GM23338 (cell line): ENCODE results near the gene GUCA2A. TPM values are rescaled to one million over a fixed set of nuclear protein-coding genes. Genes with fewer than 3 reads are reported as not detected.

Experiments
- ATAC-seq: fragments of 200-7000 bp; cut with Tn5 transposase; 3 replicates; pipeline ENCODE4 v1.9.1; 2020
- DNase-seq: peaks from one replicate; pipeline ENCODE4 v3.0.0-alpha.2; 2015; ENCODE audit warnings: low spot score
- H2AFZ ChIP-seq: fragments of 200-600 bp; sonication (generic); 2 replicates; pipeline ENCODE4 v1.8.0; 2016; ENCODE audit warnings: antibody characterized with exemption, mild to moderate bottlenecking, moderate library complexity
- H3F3A ChIP-seq: fragments of 200-600 bp; sonication (generic); replicated peaks from 2 replicates; pipeline ENCODE4 v1.8.0; 2017; ENCODE audit warnings: antibody characterized with exemption, mixed run types, low read depth
- H3K27ac ChIP-seq: fragments of 200-600 bp; sonication (generic); 2 replicates; pipeline ENCODE4 v1.6.1; 2016; ENCODE audit warnings: low read depth
- H3K27me3 ChIP-seq: fragments of 200-600 bp; sonication (generic); 2 replicates; pipeline ENCODE4 v1.8.0; 2016; ENCODE audit warnings: mild to moderate bottlenecking, mixed run types, moderate library complexity; ENCODE audit not compliant: insufficient read depth
- H3K36me3 ChIP-seq: fragments of 200-600 bp; sonication (generic); 2 replicates; pipeline ENCODE4 v1.8.0; 2016; ENCODE audit warnings: mild to moderate bottlenecking; ENCODE audit not compliant: insufficient read depth
- H3K4me1 ChIP-seq: fragments of 200-600 bp; sonication (generic); 2 replicates; pipeline ENCODE4 v1.8.0; 2016; ENCODE audit warnings: mild to moderate bottlenecking, moderate library complexity; ENCODE audit not compliant: insufficient read depth
- H3K4me2 ChIP-seq: fragments of 200-600 bp; sonication (generic); 2 replicates; pipeline ENCODE4 v1.7.1; 2017; ENCODE audit warnings: mixed run types
- H3K4me3 ChIP-seq: fragments of 200-600 bp; sonication (generic); 2 replicates; pipeline ENCODE4 v1.6.1; 2016; ENCODE audit warnings: mixed run types
- H3K79me2 ChIP-seq: fragments of 200-600 bp; sonication (generic); replicated peaks from 2 replicates; pipeline ENCODE4 v1.8.0; 2017; ENCODE audit warnings: mild to moderate bottlenecking; ENCODE audit not compliant: insufficient read depth
- H3K9me2 ChIP-seq: fragments of 200-600 bp; sonication (generic); 2 replicates; pipeline ENCODE4 v1.8.0; 2017; ENCODE audit not compliant: insufficient read depth
- H4K20me1 ChIP-seq: fragments of 200-600 bp; sonication (generic); replicated peaks from 2 replicates; pipeline ENCODE4 v1.8.0; 2017; ENCODE audit warnings: mild to moderate bottlenecking; ENCODE audit not compliant: insufficient read depth
- H3K27ac Mint-ChIP-seq: 2 replicates; pipeline ENCODE4 v1.8.0; 2020; ENCODE audit warnings: inconsistent platforms, mild to moderate bottlenecking, moderate library complexity, mixed read lengths
- H3K27me3 Mint-ChIP-seq: 3 replicates; pipeline ENCODE4 v1.8.0; 2022; ENCODE audit warnings: low read depth, mild to moderate bottlenecking, moderate library complexity, mixed read lengths, inconsistent platforms; ENCODE audit not compliant: insufficient read depth, poor library complexity
- H3K36me3 Mint-ChIP-seq: 3 replicates; pipeline ENCODE4 v1.8.0; 2021; ENCODE audit warnings: low read depth, mild to moderate bottlenecking, inconsistent platforms, moderate library complexity, mixed read lengths
- H3K4me1 Mint-ChIP-seq: 3 replicates; pipeline ENCODE4 v1.8.0; 2020; ENCODE audit warnings: mild to moderate bottlenecking, inconsistent platforms, mixed read lengths
- H3K4me3 Mint-ChIP-seq: 3 replicates; pipeline ENCODE4 v1.8.0; 2021; ENCODE audit warnings: moderate library complexity, mild to moderate bottlenecking, inconsistent platforms, mixed read lengths
- H3K9me3 Mint-ChIP-seq: 3 replicates; pipeline ENCODE4 v1.8.0; 2020; ENCODE audit warnings: moderate library complexity, mild to moderate bottlenecking, inconsistent platforms, mixed read lengths
- CREB1 ChIP-seq: fragments of 250-450 bp; sonication (Bioruptor Pico); IDR thresholded peaks from 2 replicates; pipeline ENCODE4 v1.5.0; 2020; ENCODE audit warnings: low read depth, mild to moderate bottlenecking, moderate library complexity
- ETS1 ChIP-seq: IDR thresholded peaks from 2 replicates; pipeline ENCODE4 v1.6.1; 2016; ENCODE audit warnings: antibody characterized with exemption
- EZH2 ChIP-seq: fragments of 200-600 bp; sonication (generic); IDR thresholded peaks from one replicate; pipeline ENCODE4 v1.8.0; 2017; ENCODE audit warnings: antibody characterized with exemption, mild to moderate bottlenecking, low read depth; ENCODE audit not compliant: unreplicated experiment
- EZH2phosphoT487 ChIP-seq: fragments of 200-600 bp; sonication (generic); IDR thresholded peaks from one replicate; pipeline ENCODE4 v1.8.1; 2018; ENCODE audit warnings: antibody characterized with exemption; ENCODE audit not compliant: unreplicated experiment
- JUNB ChIP-seq: IDR thresholded peaks from one replicate; pipeline ENCODE4 v1.6.1; 2016; ENCODE audit warnings: antibody characterized with exemption; ENCODE audit not compliant: unreplicated experiment
- NANOG ChIP-seq: IDR thresholded peaks from 2 replicates; pipeline ENCODE4 v1.6.1; 2016; ENCODE audit warnings: antibody characterized with exemption, borderline replicate concordance
- POLR2AphosphoS5 ChIP-seq: IDR thresholded peaks from 2 replicates; pipeline ENCODE4 v1.6.1; 2016; ENCODE audit warnings: antibody characterized with exemption, low read depth
- STAT1 ChIP-seq: IDR thresholded peaks from one replicate; pipeline ENCODE4 v1.6.1; 2016; ENCODE audit warnings: antibody characterized with exemption; ENCODE audit not compliant: unreplicated experiment
- ZNF114 ChIP-seq: fragments of 250-450 bp; sonication (Bioruptor Pico); IDR thresholded peaks from 2 replicates; pipeline ENCODE4 v1.5.0; 2020; ENCODE audit warnings: mild to moderate bottlenecking, moderate library complexity
- ZNF331 ChIP-seq: fragments of 250-450 bp; sonication (Bioruptor Pico); IDR thresholded peaks from 2 replicates; pipeline ENCODE4 v1.5.0; 2020; ENCODE audit warnings: low read depth, mild to moderate bottlenecking, moderate library complexity
- polyA plus RNA-seq: library from polyadenylated mRNA; unstranded; fragments of >200 nt; fragmentation: Nextera tagmentation; extraction: Ambion mirVana; gene quantifications from 2 replicates; pipeline ENCODE4 v1.2.1, GENCODE V29; 2016
- total RNA-seq: library from RNA; depleted of rRNA; stranded (reverse); fragments of >200 nt; shearing (Covaris generic); gene quantifications from 2 replicates; pipeline ENCODE4 v1.2.3, GENCODE V29; 2014
- TF ChIP-seq, protein P1 (sequence below): IDR thresholded peaks from one replicate; pipeline ENCODE4 v1.6.1; 2018; ENCODE audit warnings: antibody characterized with exemption; ENCODE audit not compliant: unreplicated experiment

GUCA2A gene
- total and polyA plus RNA-seq, 2 experiments from 2014 or later = not detected

GRCh38 chr1:42210421-42211133 lies 46.0 kb upstream of the GUCA2A start (continued):
- no peak for TF ChIP-seq ETS1
- no peak for TF ChIP-seq CREB1 (CRISPR knock-in tag)
- no peak for TF ChIP-seq ZNF331 (CRISPR knock-in tag)
- TF ChIP-seq ZNF114 (CRISPR knock-in tag) = no peak
- no peak for TF ChIP-seq NANOG
- TF ChIP-seq JUNB = no peak
- no peak for TF ChIP-seq POLR2AphosphoS5
- TF ChIP-seq EZH2 = no peak
- TF ChIP-seq STAT1 = no peak
- TF ChIP-seq, protein P1, sequence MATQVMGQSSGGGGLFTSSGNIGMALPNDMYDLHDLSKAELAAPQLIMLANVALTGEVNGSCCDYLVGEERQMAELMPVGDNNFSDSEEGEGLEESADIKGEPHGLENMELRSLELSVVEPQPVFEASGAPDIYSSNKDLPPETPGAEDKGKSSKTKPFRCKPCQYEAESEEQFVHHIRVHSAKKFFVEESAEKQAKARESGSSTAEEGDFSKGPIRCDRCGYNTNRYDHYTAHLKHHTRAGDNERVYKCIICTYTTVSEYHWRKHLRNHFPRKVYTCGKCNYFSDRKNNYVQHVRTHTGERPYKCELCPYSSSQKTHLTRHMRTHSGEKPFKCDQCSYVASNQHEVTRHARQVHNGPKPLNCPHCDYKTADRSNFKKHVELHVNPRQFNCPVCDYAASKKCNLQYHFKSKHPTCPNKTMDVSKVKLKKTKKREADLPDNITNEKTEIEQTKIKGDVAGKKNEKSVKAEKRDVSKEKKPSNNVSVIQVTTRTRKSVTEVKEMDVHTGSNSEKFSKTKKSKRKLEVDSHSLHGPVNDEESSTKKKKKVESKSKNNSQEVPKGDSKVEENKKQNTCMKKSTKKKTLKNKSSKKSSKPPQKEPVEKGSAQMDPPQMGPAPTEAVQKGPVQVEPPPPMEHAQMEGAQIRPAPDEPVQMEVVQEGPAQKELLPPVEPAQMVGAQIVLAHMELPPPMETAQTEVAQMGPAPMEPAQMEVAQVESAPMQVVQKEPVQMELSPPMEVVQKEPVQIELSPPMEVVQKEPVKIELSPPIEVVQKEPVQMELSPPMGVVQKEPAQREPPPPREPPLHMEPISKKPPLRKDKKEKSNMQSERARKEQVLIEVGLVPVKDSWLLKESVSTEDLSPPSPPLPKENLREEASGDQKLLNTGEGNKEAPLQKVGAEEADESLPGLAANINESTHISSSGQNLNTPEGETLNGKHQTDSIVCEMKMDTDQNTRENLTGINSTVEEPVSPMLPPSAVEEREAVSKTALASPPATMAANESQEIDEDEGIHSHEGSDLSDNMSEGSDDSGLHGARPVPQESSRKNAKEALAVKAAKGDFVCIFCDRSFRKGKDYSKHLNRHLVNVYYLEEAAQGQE = no peak

- H3K79me2 ChIP-seq = peaks cover 81% of the 10 kb centered on the region
- no peak overlapping the region for H3K27ac Mint-ChIP-seq
- ATAC-seq = peak; percentile 40
- no peak for TF ChIP-seq JUNB
- no peak for TF ChIP-seq ETS1
- TF ChIP-seq ZNF114 (CRISPR knock-in tag) = no peak
- TF ChIP-seq, protein P1 = no peak
- TF ChIP-seq ZNF331 (CRISPR knock-in tag) = no peak
- no peak for TF ChIP-seq EZH2phosphoT487
These were observed 45.1 kb upstream of the GUCA2A start for GRCh38 chr1:42209526-42210251.

More at GRCh38 chr1:42209526-42210251, 45.1 kb upstream of the GUCA2A start:
- H3K4me2 ChIP-seq = no peak overlapping the region
- Mint-ChIP-seq H3K4me3 (no peak overlapping the region), H3K9me3 (no peaks in the 10 kb centered on the region), H3K4me1 (peaks cover 46% of the 10 kb centered on the region), H3K36me3 (peaks cover 6% of the 10 kb centered on the region; the same call in 1 of the 3 replicates), H3K27me3 (peaks cover 4% of the 10 kb centered on the region)
- no peaks in the 10 kb centered on the region for H3K36me3 ChIP-seq
- H4K20me1 ChIP-seq = peaks cover 20% of the 10 kb centered on the region
- no peak overlapping the region for H3K27ac ChIP-seq
- peaks cover 12% of the 10 kb centered on the region for H3K4me1 ChIP-seq
- no peaks in the 10 kb centered on the region for H3K27me3 ChIP-seq
- no peaks in the 10 kb centered on the region for H3F3A ChIP-seq
- H2AFZ ChIP-seq = no peak overlapping the region
- no peak overlapping the region for H3K4me3 ChIP-seq
- DNase-seq = no peak
- H3K9me2 ChIP-seq = 0 out of 2 replicates have a peak, but pooled peaks cover 6% of the 10 kb centered on the region
